Measurements from ENCODE around the gene ELAVL3. TPM values are rescaled to one million over a fixed set of nuclear protein-coding genes. Genes with fewer than 3 reads are reported as not detected.

ELAVL3 gene
- total and polyA plus RNA-seq, 2 of the 8 experiments (the other 6 are each of a cell fraction or from before 2014, with no cell fraction given): 0.80 to 1.0 TPM

DNA sequence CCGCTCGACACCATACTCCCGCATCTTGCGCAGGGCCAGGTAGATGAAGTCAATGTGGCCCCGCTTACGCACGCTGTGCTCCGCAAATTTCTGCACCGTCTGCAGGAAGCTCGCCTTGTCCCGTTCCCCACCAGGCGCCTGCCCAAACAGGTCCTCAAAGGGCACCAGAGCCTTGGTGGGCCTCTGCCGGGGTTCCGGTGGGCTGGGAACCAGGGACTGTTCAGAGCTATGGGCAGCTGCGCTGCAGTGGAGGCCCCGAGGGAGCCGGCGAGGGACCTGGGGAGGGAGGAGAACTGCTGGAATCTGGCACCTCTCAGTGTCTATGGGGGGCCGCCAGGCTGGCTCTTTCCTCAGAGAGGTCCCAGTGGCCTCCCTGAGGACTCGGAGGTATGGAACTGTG is 33.1 kb upstream of the ELAVL3 start (continued):
- no peak for TF ChIP-seq GABPA (IDR thresholded peaks at IDR 0.05; ENCODE audit: borderline replicate concordance, insufficient read depth, low read length)
